Stomach (tissue), 4 donors: Measurements from ENCODE around the gene COPS7A.

Experiments used
- CTCF ChIP-seq, 7 experiments: fragments of 450-650 bp in 4 of 7; fragments of 200-600 bp in 3 of 7; sonication (generic) in 3 of 7; IDR thresholded peaks; one replicate each; pipeline ENCODE4 v1.5.1; 2016 to 2019; ENCODE audit warnings: antibody characterized with exemption in 7 of 7, control low read depth in 2 of 7, mild to moderate bottlenecking in 1 of 7
- POLR2A ChIP-seq, 4 donors: fragments of 450-650 bp; IDR thresholded peaks; one replicate each; pipeline ENCODE4 v1.6.1; 2016; ENCODE audit warnings: antibody characterized with exemption in 4 of 4, control low read depth in 2 of 4, mild to moderate bottlenecking in 1 of 4, moderate library complexity in 1 of 4

GRCh38 chr12:6757028-6757690, 33.3 kb downstream of the COPS7A start:
- no peak for TF ChIP-seq CTCF (IDR thresholded peaks at IDR 0.05)
- TF ChIP-seq POLR2A (IDR thresholded peaks at IDR 0.05): no peak
